Measurements from ENCODE around the gene DTNA.

DTNA gene

GRCh38 chr18:34837769-34838272, 127.7 kb downstream of the DTNA start:
- TF ChIP-seq L3MBTL2 (conservative IDR thresholded peaks at IDR 0.05) (no peak), HDGF (IDR thresholded peaks at IDR 0.05; ENCODE audit: borderline replicate concordance) (no peak), ELF4 (IDR thresholded peaks at IDR 0.05) (no peak), CTBP1 (IDR thresholded peaks at IDR 0.05; ENCODE audit: borderline replicate concordance) (no peak), BHLHE40 (IDR thresholded peaks at IDR 0.05; ENCODE audit: borderline replicate concordance) (no peak), TARDBP (IDR thresholded peaks at IDR 0.05) (no peak), LEF1 (IDR thresholded peaks at IDR 0.05; ENCODE audit: borderline replicate concordance) (no peak), ZNF384 (IDR thresholded peaks at IDR 0.05) (no peak), FOXM1 (IDR thresholded peaks at IDR 0.05; ENCODE audit: borderline replicate concordance) (no peak), FOXA1 (IDR thresholded peaks at IDR 0.05) (no peak), SP1 (IDR thresholded peaks at IDR 0.05) (no peak), ARNT (IDR thresholded peaks at IDR 0.05) (no peak), SUZ12 (IDR thresholded peaks at IDR 0.05) (no peak), FOXK2 (IDR thresholded peaks at IDR 0.05) (no peak), PKNOX1 (IDR thresholded peaks at IDR 0.05) (no peak)
- CTCF ChIA-PET = interaction anchor here (1.1 kb wide), 1 partner anchor 11 kb away, joined by 3 read pairs; no protein-coding TSS in a partner anchor
- DNase-seq (ENCODE audit: extremely low spot score) = no peak
- POLR2A ChIA-PET = no interaction called here

- POLR2A ChIA-PET = no interaction called here
- TF ChIP-seq NFRKB (IDR thresholded peaks at IDR 0.05) = no peak
- no peak for TF ChIP-seq ZNF384 (IDR thresholded peaks at IDR 0.05)
- no peak for TF ChIP-seq TARDBP (IDR thresholded peaks at IDR 0.05)
- TF ChIP-seq L3MBTL2 (conservative IDR thresholded peaks at IDR 0.05) = no peak
- no peak for TF ChIP-seq PKNOX1 (IDR thresholded peaks at IDR 0.05)
- no peak for TF ChIP-seq FOXM1 (IDR thresholded peaks at IDR 0.05; ENCODE audit: borderline replicate concordance)
- TF ChIP-seq SP1 (IDR thresholded peaks at IDR 0.05) = no peak
- TF ChIP-seq HDGF (IDR thresholded peaks at IDR 0.05; ENCODE audit: borderline replicate concordance) = no peak
- CTCF ChIA-PET = no interaction called here
- no peak for DNase-seq (ENCODE audit: extremely low spot score)
Measured at GRCh38 chr18:34838669-34839068, 128.6 kb downstream of the DTNA start.

DNA sequence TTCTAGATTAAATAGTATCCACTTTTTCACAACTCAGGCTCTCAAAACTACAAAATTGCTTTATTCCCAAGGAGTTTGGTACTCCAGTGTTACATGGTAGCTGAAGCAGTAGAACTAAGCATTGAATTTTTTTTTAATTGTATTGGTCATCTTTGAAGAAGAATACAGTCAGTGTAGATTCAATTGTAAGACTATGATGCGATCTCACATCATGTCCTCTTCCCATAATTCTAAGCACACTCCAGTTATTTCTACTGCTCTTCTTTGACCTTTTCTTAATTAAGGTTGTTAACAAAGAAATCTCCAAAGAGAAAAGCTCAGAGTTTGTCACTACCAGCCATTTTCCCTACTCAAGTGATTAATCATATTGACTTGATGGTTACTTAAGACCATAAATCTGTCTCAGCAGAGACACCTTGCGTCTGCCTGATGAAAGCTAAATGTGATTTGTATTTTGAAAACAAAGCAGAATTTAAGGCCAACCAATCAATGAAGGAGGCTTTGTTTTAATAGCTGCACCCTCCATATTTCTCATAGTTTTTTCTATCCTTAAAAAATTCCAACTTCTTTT, 130.2 kb downstream of the DTNA start:
- no peak for DNase-seq (ENCODE audit: extremely low spot score)
- TF ChIP-seq FOXA1 (IDR thresholded peaks at IDR 0.05) (no peak), FOXM1 (IDR thresholded peaks at IDR 0.05; ENCODE audit: borderline replicate concordance) (no peak), ARNT (IDR thresholded peaks at IDR 0.05) (no peak), BHLHE40 (IDR thresholded peaks at IDR 0.05; ENCODE audit: borderline replicate concordance) (no peak), SP1 (IDR thresholded peaks at IDR 0.05) (no peak), PKNOX1 (IDR thresholded peaks at IDR 0.05) (peak; percentile 90)
- POLR2A ChIA-PET = interaction anchor here (0.8 kb wide), 1 partner anchor 31 kb away, joined by 3 read pairs; no protein-coding TSS in a partner anchor
- CTCF ChIA-PET = interaction anchor here (1.1 kb wide), 1 partner anchor 293 kb away, joined by 3 read pairs; no protein-coding TSS in a partner anchor

GRCh38 chr18:34841891-34842290, 131.8 kb downstream of the DTNA start:
- DNase-seq (ENCODE audit: extremely low spot score) = peak; percentile 38
- TF ChIP-seq FOXA1 (IDR thresholded peaks at IDR 0.05) (no peak), BHLHE40 (IDR thresholded peaks at IDR 0.05; ENCODE audit: borderline replicate concordance) (no peak), L3MBTL2 (conservative IDR thresholded peaks at IDR 0.05) (no peak), FOXM1 (IDR thresholded peaks at IDR 0.05; ENCODE audit: borderline replicate concordance) (no peak), SP1 (IDR thresholded peaks at IDR 0.05) (no peak), TARDBP (IDR thresholded peaks at IDR 0.05) (no peak), NFRKB (IDR thresholded peaks at IDR 0.05) (no peak), CTBP1 (IDR thresholded peaks at IDR 0.05; ENCODE audit: borderline replicate concordance) (no peak), HDGF (IDR thresholded peaks at IDR 0.05; ENCODE audit: borderline replicate concordance) (no peak), LEF1 (IDR thresholded peaks at IDR 0.05; ENCODE audit: borderline replicate concordance) (no peak), FOXK2 (IDR thresholded peaks at IDR 0.05) (no peak), ARNT (IDR thresholded peaks at IDR 0.05) (no peak)
- POLR2A ChIA-PET = no interaction called here
- CTCF ChIA-PET = interaction anchor here (0.8 kb wide), 1 partner anchor 24 kb away, joined by 3 read pairs; no protein-coding TSS in a partner anchor

DNA sequence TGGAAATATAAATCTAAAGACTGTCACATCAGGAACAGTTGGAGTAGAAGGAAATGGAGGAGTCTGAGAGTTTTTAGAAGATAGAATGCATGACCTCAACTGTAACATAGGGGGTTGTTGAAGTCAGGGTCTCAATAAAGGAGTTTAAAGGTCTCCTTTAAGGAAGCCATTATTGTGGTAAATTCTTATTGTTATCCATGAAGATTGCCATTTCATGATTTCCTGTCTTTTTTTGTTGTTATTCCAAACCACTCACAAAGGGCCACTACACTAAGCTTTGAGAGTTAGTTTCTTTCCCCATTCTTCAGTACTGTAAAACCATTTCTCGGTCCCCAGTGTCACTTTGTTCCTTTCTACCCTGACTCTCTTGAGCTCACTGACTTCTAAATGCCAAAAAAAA, 134.0 kb downstream of the DTNA start:
- POLR2A ChIA-PET = no interaction called here
- TF ChIP-seq PKNOX1 (IDR thresholded peaks at IDR 0.05) = no peak
- TF ChIP-seq FOXA1 (IDR thresholded peaks at IDR 0.05) = no peak
- CTCF ChIA-PET = interaction anchor here (0.5 kb wide), 1 partner anchor 721 kb away, joined by 3 read pairs; no protein-coding TSS in a partner anchor
- DNase-seq (ENCODE audit: extremely low spot score) = no peak

All from HEK293T (cell line).